ENCODE measurements around the gene UMOD. TPM values are rescaled to one million over a fixed set of nuclear protein-coding genes. Genes with fewer than 3 reads are reported as not detected.

UMOD gene
- total RNA-seq, 1 experiment from 2014 or later: not detected

DNA sequence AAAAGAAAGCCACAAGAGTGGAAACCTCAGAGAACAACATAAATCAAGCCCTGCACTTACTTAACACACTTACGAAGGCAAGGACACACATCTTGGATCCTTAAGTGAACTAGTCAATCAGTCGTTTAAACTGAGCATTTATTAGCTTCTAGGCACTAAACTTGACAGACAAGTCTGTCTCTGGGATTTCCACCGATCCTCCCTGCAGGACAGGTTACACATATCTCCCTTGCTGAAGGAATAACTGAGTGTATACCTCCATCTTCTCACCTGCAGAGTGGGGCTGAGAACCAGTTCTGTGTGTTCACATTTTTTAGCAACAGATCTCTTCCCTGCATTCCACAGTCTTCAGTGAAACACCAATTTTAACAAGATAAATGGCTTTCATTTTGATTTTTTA is 34.1 kb downstream of the UMOD start:
- no peak for ATAC-seq
- CTCF ChIA-PET: no interaction called here

GRCh38 chr16:20318006-20318405 is 34.5 kb downstream of the UMOD start:
- H3K9me2 ChIP-seq (replicated peaks; ENCODE audit: low read length): no peaks in the 10 kb centered on the region
- no peak overlapping the region for H3K27ac ChIP-seq (ENCODE audit: low read length)
- H3K4me1 ChIP-seq (ENCODE audit: insufficient read depth, low read length): no peaks in the 10 kb centered on the region
- no TSS peak for BruUV-seq (replicated peaks)
- H4K20me1 ChIP-seq (ENCODE audit: low read length): no peaks in the 10 kb centered on the region
- H3K9ac ChIP-seq (ENCODE audit: low read length): no peak overlapping the region
- no peak overlapping the region for H3K4me2 ChIP-seq (ENCODE audit: low read length)
- H3K27me3 ChIP-seq (ENCODE audit: low read length): no peaks in the 10 kb centered on the region
- ChIA-PET POLR2A (ENCODE audit: unreplicated experiment) (no interaction called here), CTCF (no interaction called here)
- H3K36me3 ChIP-seq (ENCODE audit: low read depth, low read length): no peaks in the 10 kb centered on the region
- ATAC-seq (no peak), DNase-seq (no peak)
- no peak for TF ChIP-seq EZH2phosphoT487 (IDR thresholded peaks at IDR 0.05; ENCODE audit: borderline replicate concordance, low read length)
- no peak for TF ChIP-seq EZH2 (IDR thresholded peaks at IDR 0.05; ENCODE audit: low read length, unreplicated experiment)
- TF ChIP-seq, protein P1, sequence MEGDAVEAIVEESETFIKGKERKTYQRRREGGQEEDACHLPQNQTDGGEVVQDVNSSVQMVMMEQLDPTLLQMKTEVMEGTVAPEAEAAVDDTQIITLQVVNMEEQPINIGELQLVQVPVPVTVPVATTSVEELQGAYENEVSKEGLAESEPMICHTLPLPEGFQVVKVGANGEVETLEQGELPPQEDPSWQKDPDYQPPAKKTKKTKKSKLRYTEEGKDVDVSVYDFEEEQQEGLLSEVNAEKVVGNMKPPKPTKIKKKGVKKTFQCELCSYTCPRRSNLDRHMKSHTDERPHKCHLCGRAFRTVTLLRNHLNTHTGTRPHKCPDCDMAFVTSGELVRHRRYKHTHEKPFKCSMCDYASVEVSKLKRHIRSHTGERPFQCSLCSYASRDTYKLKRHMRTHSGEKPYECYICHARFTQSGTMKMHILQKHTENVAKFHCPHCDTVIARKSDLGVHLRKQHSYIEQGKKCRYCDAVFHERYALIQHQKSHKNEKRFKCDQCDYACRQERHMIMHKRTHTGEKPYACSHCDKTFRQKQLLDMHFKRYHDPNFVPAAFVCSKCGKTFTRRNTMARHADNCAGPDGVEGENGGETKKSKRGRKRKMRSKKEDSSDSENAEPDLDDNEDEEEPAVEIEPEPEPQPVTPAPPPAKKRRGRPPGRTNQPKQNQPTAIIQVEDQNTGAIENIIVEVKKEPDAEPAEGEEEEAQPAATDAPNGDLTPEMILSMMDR (conservative IDR thresholded peaks at IDR 0.05; ENCODE audit: low read depth, low read length): no peak
- no peaks in the 10 kb centered on the region for H3K79me2 ChIP-seq (ENCODE audit: low read length)
- intact Hi-C loops (cut with micrococcal nuclease): no loop called here
- H3K4me3 ChIP-seq (ENCODE audit: low read length): no peak overlapping the region
- H2AFZ ChIP-seq (ENCODE audit: low read length): no peak overlapping the region
- no peaks in the 10 kb centered on the region for H3F3A ChIP-seq (ENCODE audit: low read length, unreplicated experiment)
- H3K9me3 ChIP-seq (ENCODE audit: low read length): no peaks in the 10 kb centered on the region

More for the DNA sequence above, 34.1 kb downstream of the UMOD start:
- DNase-seq: no peak
- no TSS peak for BruUV-seq (replicated peaks)
- Histone ChIP-seq H4K20me1 (ENCODE audit: low read length) (no peaks in the 10 kb centered on the region), H2AFZ (ENCODE audit: low read length) (no peak overlapping the region), H3K4me2 (ENCODE audit: low read length) (no peak overlapping the region), H3K36me3 (ENCODE audit: low read depth, low read length) (no peaks in the 10 kb centered on the region), H3K27me3 (ENCODE audit: low read length) (no peaks in the 10 kb centered on the region), H3F3A (ENCODE audit: low read length, unreplicated experiment) (no peaks in the 10 kb centered on the region), H3K27ac (ENCODE audit: low read length) (no peak overlapping the region), H3K4me1 (ENCODE audit: insufficient read depth, low read length) (no peaks in the 10 kb centered on the region), H3K9me2 (replicated peaks; ENCODE audit: low read length) (no peaks in the 10 kb centered on the region), H3K9ac (ENCODE audit: low read length) (no peak overlapping the region), H3K79me2 (ENCODE audit: low read length) (no peaks in the 10 kb centered on the region), H3K4me3 (ENCODE audit: low read length) (no peak overlapping the region), H3K9me3 (ENCODE audit: low read length) (no peaks in the 10 kb centered on the region)
- POLR2A ChIA-PET (ENCODE audit: unreplicated experiment): no interaction called here
- intact Hi-C loops (cut with micrococcal nuclease): no loop called here
- TF ChIP-seq EZH2 (IDR thresholded peaks at IDR 0.05; ENCODE audit: low read length, unreplicated experiment) (no peak), EZH2phosphoT487 (IDR thresholded peaks at IDR 0.05; ENCODE audit: borderline replicate concordance, low read length) (no peak)
- TF ChIP-seq, protein P1 (conservative IDR thresholded peaks at IDR 0.05; ENCODE audit: low read depth, low read length): no peak

GRCh38 chr16:20317117-20317516 is 35.4 kb downstream of the UMOD start:
- Histone ChIP-seq H3K79me2 (ENCODE audit: low read length) (no peaks in the 10 kb centered on the region), H2AFZ (ENCODE audit: low read length) (no peak overlapping the region), H3K27ac (ENCODE audit: low read length) (no peak overlapping the region), H4K20me1 (ENCODE audit: low read length) (no peaks in the 10 kb centered on the region), H3K4me1 (ENCODE audit: insufficient read depth, low read length) (no peaks in the 10 kb centered on the region), H3K36me3 (ENCODE audit: low read depth, low read length) (no peaks in the 10 kb centered on the region), H3K9me2 (replicated peaks; ENCODE audit: low read length) (no peaks in the 10 kb centered on the region), H3F3A (ENCODE audit: low read length, unreplicated experiment) (no peaks in the 10 kb centered on the region), H3K4me2 (ENCODE audit: low read length) (no peak overlapping the region), H3K9me3 (ENCODE audit: low read length) (no peaks in the 10 kb centered on the region), H3K4me3 (ENCODE audit: low read length) (no peak overlapping the region), H3K9ac (ENCODE audit: low read length) (no peak overlapping the region), H3K27me3 (ENCODE audit: low read length) (no peaks in the 10 kb centered on the region)
- intact Hi-C loops (cut with micrococcal nuclease): no loop called here
- DNase-seq (no peak), ATAC-seq (no peak)
- TF ChIP-seq, protein P1 (conservative IDR thresholded peaks at IDR 0.05; ENCODE audit: low read depth, low read length): no peak
- no peak for TF ChIP-seq EZH2 (IDR thresholded peaks at IDR 0.05; ENCODE audit: low read length, unreplicated experiment)
- no peak for TF ChIP-seq EZH2phosphoT487 (IDR thresholded peaks at IDR 0.05; ENCODE audit: borderline replicate concordance, low read length)
- no TSS peak for BruUV-seq (replicated peaks)
- POLR2A ChIA-PET (ENCODE audit: unreplicated experiment): interaction anchor here (0.6 kb wide), 1 partner anchor 41 kb away, joined by 4 read pairs; no protein-coding TSS in a partner anchor
- CTCF ChIA-PET: no interaction called here
